HEK293 (cell line): Measurements from ENCODE around the gene SMTN.

ENCODE experiments used
- AEBP2 ChIP-seq: fragments of 450-650 bp; formaldehyde crosslinking; IDR thresholded peaks from 2 replicates; pipeline ENCODE4 v1.5.1; 2016; ENCODE audit warnings: missing biosample characterization, missing genetic modification characterization, borderline replicate concordance
- BCL11A ChIP-seq: fragments of 450-650 bp; formaldehyde crosslinking; IDR thresholded peaks from 2 replicates; pipeline ENCODE4 v1.5.1; 2016; ENCODE audit warnings: low read depth, missing biosample characterization, missing genetic modification characterization
- KLF9 ChIP-seq: fragments of 450-650 bp; formaldehyde crosslinking; IDR thresholded peaks from 2 replicates; pipeline ENCODE4 v1.5.1; 2016; ENCODE audit warnings: missing biosample characterization, missing genetic modification characterization, low read depth
- PRDM2 ChIP-seq: fragments of 450-650 bp; formaldehyde crosslinking; IDR thresholded peaks from 2 replicates; pipeline ENCODE4 v1.5.1; 2016; ENCODE audit warnings: missing biosample characterization, missing genetic modification characterization, borderline replicate concordance
- SP7 ChIP-seq: fragments of 450-650 bp; formaldehyde crosslinking; IDR thresholded peaks from 2 replicates; pipeline ENCODE4 v1.5.1; 2016; ENCODE audit warnings: missing biosample characterization, missing genetic modification characterization
- ZBTB17 ChIP-seq: fragments of 450-650 bp; formaldehyde crosslinking; IDR thresholded peaks from 2 replicates; pipeline ENCODE4 v1.5.1; 2016; ENCODE audit warnings: missing biosample characterization, missing genetic modification characterization
- ZEB2 ChIP-seq: fragments of 450-650 bp; formaldehyde crosslinking; IDR thresholded peaks from 2 replicates; pipeline ENCODE4 v1.5.1; 2016; ENCODE audit warnings: missing biosample characterization, missing genetic modification characterization
- ZFP37 ChIP-seq: fragments of 450-650 bp; formaldehyde crosslinking; IDR thresholded peaks from 2 replicates; pipeline ENCODE4 v1.5.1; 2016; ENCODE audit warnings: missing biosample characterization, missing genetic modification characterization
- ZNF19 ChIP-seq: fragments of 450-650 bp; formaldehyde crosslinking; IDR thresholded peaks from 2 replicates; pipeline ENCODE4; 2016; ENCODE audit warnings: missing biosample characterization, missing genetic modification characterization, low read depth
- ZNF2 ChIP-seq: fragments of 450-650 bp; formaldehyde crosslinking; IDR thresholded peaks from 2 replicates; pipeline ENCODE4 v1.5.1; 2016; ENCODE audit warnings: missing biosample characterization, missing genetic modification characterization
- ZNF221 ChIP-seq: fragments of 450-650 bp; formaldehyde crosslinking; IDR thresholded peaks from 2 replicates; pipeline ENCODE4 v1.5.1; 2017; ENCODE audit warnings: missing biosample characterization, missing genetic modification characterization, borderline replicate concordance
- ZNF394 ChIP-seq: fragments of 450-650 bp; formaldehyde crosslinking; IDR thresholded peaks from 2 replicates; pipeline ENCODE4 v1.5.1; 2016; ENCODE audit warnings: missing biosample characterization, missing genetic modification characterization, mild to moderate bottlenecking, moderate library complexity, borderline replicate concordance
- ZNF404 ChIP-seq: fragments of 450-650 bp; formaldehyde crosslinking; IDR thresholded peaks from 2 replicates; pipeline ENCODE4 v1.5.1; 2017; ENCODE audit warnings: missing biosample characterization, missing genetic modification characterization
- ZNF416 ChIP-seq: fragments of 450-650 bp; formaldehyde crosslinking; IDR thresholded peaks from 2 replicates; pipeline ENCODE4 v1.5.1; 2016; ENCODE audit warnings: missing biosample characterization, missing genetic modification characterization
- ZNF488 ChIP-seq: fragments of 450-650 bp; formaldehyde crosslinking; IDR thresholded peaks from 2 replicates; pipeline ENCODE4 v1.5.1; 2016; ENCODE audit warnings: missing biosample characterization, missing genetic modification characterization
- ZNF670 ChIP-seq: fragments of 450-650 bp; formaldehyde crosslinking; IDR thresholded peaks from 2 replicates; pipeline ENCODE4 v1.5.1; 2016; ENCODE audit warnings: missing biosample characterization, missing genetic modification characterization, low read depth
- ZNF837 ChIP-seq: fragments of 450-650 bp; formaldehyde crosslinking; IDR thresholded peaks from 2 replicates; pipeline ENCODE4 v1.5.1; 2016; ENCODE audit warnings: missing biosample characterization, missing genetic modification characterization
- TF ChIP-seq, protein P1 (sequence below): fragments of 450-650 bp; formaldehyde crosslinking; IDR thresholded peaks from 2 replicates; pipeline ENCODE4 v1.5.1; 2016; ENCODE audit warnings: missing biosample characterization, missing genetic modification characterization, borderline replicate concordance
- TF ChIP-seq, protein P2 (sequence below): fragments of 450-650 bp; formaldehyde crosslinking; IDR thresholded peaks from 2 replicates; pipeline ENCODE4 v1.5.1; 2016; ENCODE audit warnings: missing biosample characterization, missing genetic modification characterization
- TF ChIP-seq, protein P3 (sequence below): fragments of 450-650 bp; formaldehyde crosslinking; IDR thresholded peaks from 2 replicates; pipeline ENCODE4 v1.5.1; 2016; ENCODE audit warnings: missing biosample characterization, missing genetic modification characterization
- TF ChIP-seq, protein P4 (sequence below): fragments of 450-650 bp; formaldehyde crosslinking; IDR thresholded peaks from 2 replicates; pipeline ENCODE4 v1.5.1; 2016; ENCODE audit warnings: missing biosample characterization, missing genetic modification characterization

Gene SMTN

DNA sequence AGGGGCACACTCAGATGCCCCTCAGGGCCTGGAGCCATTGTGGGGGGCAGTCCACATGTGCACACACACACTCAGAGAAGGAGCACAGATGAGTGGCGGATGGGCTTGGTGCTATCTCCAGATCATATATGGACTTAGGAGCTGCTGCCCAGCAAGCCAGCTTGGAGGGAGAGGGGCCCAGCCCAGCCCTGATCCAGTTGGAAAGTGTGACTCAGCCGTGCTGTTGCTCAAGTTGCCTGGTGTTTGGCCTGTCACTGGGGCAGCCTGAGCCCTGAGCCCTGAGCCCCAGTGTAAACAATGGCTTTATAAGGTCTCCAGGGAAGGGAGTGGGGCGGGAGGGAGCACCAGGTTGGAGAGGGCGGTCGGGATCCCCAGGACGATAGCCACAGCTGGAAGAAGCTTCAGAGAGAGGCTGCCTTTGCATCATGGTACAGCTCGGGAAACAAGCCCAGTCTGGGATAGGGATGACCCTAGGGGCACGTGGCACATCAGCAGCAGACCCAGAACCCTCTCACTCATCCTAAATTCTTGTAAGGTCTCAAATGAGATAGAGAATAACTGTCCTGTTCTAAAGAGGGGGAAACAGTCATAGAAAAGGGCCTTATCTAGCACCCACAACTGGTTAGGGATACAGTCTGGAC is 21.4 kb downstream of the SMTN start (continued):
- TF ChIP-seq ZBTB17 (no peak), ZNF488 (tag by site-specific recombination) (no peak), ZNF19 (no peak), ZNF837 (no peak), AEBP2 (tag by site-specific recombination) (no peak), ZNF221 (tag by site-specific recombination) (no peak), ZNF416 (tag by site-specific recombination) (no peak), ZNF670 (tag by site-specific recombination) (no peak), ZFP37 (no peak), SP7 (tag by site-specific recombination) (peak; percentile 68), ZEB2 (tag by site-specific recombination) (0 out of 2 replicates have a peak, but pooled peaks have one; percentile 27), KLF9 (tag by site-specific recombination) (no peak), ZNF2 (tag by site-specific recombination) (no peak), ZNF404 (tag by site-specific recombination) (no peak), ZNF394 (tag by site-specific recombination) (no peak), BCL11A (tag by site-specific recombination) (no peak), PRDM2 (tag by site-specific recombination) (no peak)
- TF ChIP-seq, protein P1, sequence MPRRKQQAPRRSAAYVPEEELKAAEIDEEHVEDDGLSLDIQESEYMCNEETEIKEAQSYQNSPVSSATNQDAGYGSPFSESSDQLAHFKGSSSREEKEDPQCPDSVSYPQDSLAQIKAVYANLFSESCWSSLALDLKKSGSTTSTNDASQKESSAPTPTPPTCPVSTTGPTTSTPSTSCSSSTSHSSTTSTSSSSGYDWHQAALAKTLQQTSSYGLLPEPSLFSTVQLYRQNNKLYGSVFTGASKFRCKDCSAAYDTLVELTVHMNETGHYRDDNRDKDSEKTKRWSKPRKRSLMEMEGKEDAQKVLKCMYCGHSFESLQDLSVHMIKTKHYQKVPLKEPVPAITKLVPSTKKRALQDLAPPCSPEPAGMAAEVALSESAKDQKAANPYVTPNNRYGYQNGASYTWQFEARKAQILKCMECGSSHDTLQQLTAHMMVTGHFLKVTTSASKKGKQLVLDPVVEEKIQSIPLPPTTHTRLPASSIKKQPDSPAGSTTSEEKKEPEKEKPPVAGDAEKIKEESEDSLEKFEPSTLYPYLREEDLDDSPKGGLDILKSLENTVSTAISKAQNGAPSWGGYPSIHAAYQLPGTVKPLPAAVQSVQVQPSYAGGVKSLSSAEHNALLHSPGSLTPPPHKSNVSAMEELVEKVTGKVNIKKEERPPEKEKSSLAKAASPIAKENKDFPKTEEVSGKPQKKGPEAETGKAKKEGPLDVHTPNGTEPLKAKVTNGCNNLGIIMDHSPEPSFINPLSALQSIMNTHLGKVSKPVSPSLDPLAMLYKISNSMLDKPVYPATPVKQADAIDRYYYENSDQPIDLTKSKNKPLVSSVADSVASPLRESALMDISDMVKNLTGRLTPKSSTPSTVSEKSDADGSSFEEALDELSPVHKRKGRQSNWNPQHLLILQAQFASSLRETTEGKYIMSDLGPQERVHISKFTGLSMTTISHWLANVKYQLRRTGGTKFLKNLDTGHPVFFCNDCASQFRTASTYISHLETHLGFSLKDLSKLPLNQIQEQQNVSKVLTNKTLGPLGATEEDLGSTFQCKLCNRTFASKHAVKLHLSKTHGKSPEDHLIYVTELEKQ (tag by site-specific recombination) = no peak
- TF ChIP-seq, protein P2, sequence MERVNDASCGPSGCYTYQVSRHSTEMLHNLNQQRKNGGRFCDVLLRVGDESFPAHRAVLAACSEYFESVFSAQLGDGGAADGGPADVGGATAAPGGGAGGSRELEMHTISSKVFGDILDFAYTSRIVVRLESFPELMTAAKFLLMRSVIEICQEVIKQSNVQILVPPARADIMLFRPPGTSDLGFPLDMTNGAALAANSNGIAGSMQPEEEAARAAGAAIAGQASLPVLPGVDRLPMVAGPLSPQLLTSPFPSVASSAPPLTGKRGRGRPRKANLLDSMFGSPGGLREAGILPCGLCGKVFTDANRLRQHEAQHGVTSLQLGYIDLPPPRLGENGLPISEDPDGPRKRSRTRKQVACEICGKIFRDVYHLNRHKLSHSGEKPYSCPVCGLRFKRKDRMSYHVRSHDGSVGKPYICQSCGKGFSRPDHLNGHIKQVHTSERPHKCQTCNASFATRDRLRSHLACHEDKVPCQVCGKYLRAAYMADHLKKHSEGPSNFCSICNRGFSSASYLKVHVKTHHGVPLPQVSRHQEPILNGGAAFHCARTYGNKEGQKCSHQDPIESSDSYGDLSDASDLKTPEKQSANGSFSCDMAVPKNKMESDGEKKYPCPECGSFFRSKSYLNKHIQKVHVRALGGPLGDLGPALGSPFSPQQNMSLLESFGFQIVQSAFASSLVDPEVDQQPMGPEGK (tag by site-specific recombination) = peak; percentile 45; the same call in 1 of the 2 replicates
- TF ChIP-seq, protein P3, sequence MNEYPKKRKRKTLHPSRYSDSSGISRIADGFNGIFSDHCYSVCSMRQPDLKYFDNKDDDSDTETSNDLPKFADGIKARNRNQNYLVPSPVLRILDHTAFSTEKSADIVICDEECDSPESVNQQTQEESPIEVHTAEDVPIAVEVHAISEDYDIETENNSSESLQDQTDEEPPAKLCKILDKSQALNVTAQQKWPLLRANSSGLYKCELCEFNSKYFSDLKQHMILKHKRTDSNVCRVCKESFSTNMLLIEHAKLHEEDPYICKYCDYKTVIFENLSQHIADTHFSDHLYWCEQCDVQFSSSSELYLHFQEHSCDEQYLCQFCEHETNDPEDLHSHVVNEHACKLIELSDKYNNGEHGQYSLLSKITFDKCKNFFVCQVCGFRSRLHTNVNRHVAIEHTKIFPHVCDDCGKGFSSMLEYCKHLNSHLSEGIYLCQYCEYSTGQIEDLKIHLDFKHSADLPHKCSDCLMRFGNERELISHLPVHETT (tag by site-specific recombination) = no peak
- TF ChIP-seq, protein P4, sequence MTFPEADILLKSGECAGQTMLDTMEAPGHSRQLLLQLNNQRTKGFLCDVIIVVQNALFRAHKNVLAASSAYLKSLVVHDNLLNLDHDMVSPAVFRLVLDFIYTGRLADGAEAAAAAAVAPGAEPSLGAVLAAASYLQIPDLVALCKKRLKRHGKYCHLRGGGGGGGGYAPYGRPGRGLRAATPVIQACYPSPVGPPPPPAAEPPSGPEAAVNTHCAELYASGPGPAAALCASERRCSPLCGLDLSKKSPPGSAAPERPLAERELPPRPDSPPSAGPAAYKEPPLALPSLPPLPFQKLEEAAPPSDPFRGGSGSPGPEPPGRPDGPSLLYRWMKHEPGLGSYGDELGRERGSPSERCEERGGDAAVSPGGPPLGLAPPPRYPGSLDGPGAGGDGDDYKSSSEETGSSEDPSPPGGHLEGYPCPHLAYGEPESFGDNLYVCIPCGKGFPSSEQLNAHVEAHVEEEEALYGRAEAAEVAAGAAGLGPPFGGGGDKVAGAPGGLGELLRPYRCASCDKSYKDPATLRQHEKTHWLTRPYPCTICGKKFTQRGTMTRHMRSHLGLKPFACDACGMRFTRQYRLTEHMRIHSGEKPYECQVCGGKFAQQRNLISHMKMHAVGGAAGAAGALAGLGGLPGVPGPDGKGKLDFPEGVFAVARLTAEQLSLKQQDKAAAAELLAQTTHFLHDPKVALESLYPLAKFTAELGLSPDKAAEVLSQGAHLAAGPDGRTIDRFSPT (tag by site-specific recombination) = peak; percentile 64
